HepG2 (cell line): ENCODE measurements around the gene ACAT2. TPM values are rescaled to one million over a fixed set of nuclear protein-coding genes. Genes with fewer than 3 reads are reported as not detected.

Source experiments
- ARNT2 ChIP-seq: sonication (generic); formaldehyde crosslinking; IDR thresholded peaks from 2 replicates; pipeline ENCODE4 v1.8.0; 2022; ENCODE audit warnings: mild to moderate bottlenecking, low read depth, missing genetic modification reagents, moderate library complexity
- CEBPZ ChIP-seq: IDR thresholded peaks from 2 replicates; pipeline ENCODE4 v1.6.1; 2012; ENCODE audit warnings: low read length, improper control_type of control experiment
- CENPT ChIP-seq: sonication (generic); formaldehyde crosslinking; IDR thresholded peaks from 2 replicates; pipeline ENCODE4 v1.8.0; 2022; ENCODE audit warnings: low read depth, mild to moderate bottlenecking, moderate library complexity, missing genetic modification reagents
- GATAD2A ChIP-seq: IDR thresholded peaks from 2 replicates; pipeline ENCODE4 v1.6.1; 2016
- HDAC1 ChIP-seq: sonication (generic); formaldehyde crosslinking; IDR thresholded peaks from 2 replicates; pipeline ENCODE4 v1.5.1; 2020; ENCODE audit warnings: mild to moderate bottlenecking, missing genetic modification reagents
- HNF4A ChIP-seq: sonication (generic); formaldehyde crosslinking; IDR thresholded peaks from 2 replicates; pipeline ENCODE4 v1.4.0; 2020; ENCODE audit warnings: missing genetic modification reagents
- HNRNPLL ChIP-seq: fragments of 200-400 bp; formaldehyde crosslinking; IDR thresholded peaks from 2 replicates; pipeline ENCODE4 v1.6.1; 2017; ENCODE audit warnings: mild to moderate bottlenecking, low read depth, low read length; ENCODE audit not compliant: poor library complexity, severe bottlenecking
- IKZF4 ChIP-seq: sonication (generic); formaldehyde crosslinking; IDR thresholded peaks from 2 replicates; pipeline ENCODE4 v1.5.1; 2020; ENCODE audit warnings: borderline replicate concordance, mild to moderate bottlenecking, low read depth, missing genetic modification reagents; ENCODE audit errors: not compliant biosample characterization
- JUND ChIP-seq: sonication (generic); formaldehyde crosslinking; IDR thresholded peaks from 2 replicates; pipeline ENCODE4 v1.8.0; 2022; ENCODE audit warnings: mild to moderate bottlenecking, missing genetic modification reagents
- NFKB2 ChIP-seq: sonication (generic); formaldehyde crosslinking; IDR thresholded peaks from 2 replicates; pipeline ENCODE4 v1.4.0; 2020; ENCODE audit warnings: missing genetic modification reagents, borderline replicate concordance
- NR1H2 ChIP-seq: sonication (generic); formaldehyde crosslinking; IDR thresholded peaks from 2 replicates; pipeline ENCODE4 v1.8.1; 2022; ENCODE audit warnings: low read depth, missing genetic modification reagents, borderline replicate concordance
- RFXAP ChIP-seq: sonication (generic); formaldehyde crosslinking; IDR thresholded peaks from 2 replicates; pipeline ENCODE4 v1.4.0; 2020; ENCODE audit warnings: missing genetic modification reagents, borderline replicate concordance
- STAG1 ChIP-seq: sonication (generic); formaldehyde crosslinking; IDR thresholded peaks from 2 replicates; pipeline ENCODE4 v1.4.0; 2020; ENCODE audit warnings: missing genetic modification reagents
- ZBTB3 ChIP-seq: sonication (generic); formaldehyde crosslinking; IDR thresholded peaks from 2 replicates; pipeline ENCODE4 v1.4.0; 2020; ENCODE audit warnings: low read depth, mild to moderate bottlenecking, moderate library complexity, missing genetic modification reagents, borderline replicate concordance
- ZBTB37 ChIP-seq: sonication (generic); formaldehyde crosslinking; IDR thresholded peaks from 2 replicates; pipeline ENCODE4 v1.4.0; 2020; ENCODE audit warnings: mild to moderate bottlenecking, missing genetic modification reagents
- ZBTB43 ChIP-seq: sonication (generic); formaldehyde crosslinking; conservative IDR thresholded peaks from 2 replicates; pipeline ENCODE4 v1.4.0; 2020; ENCODE audit warnings: missing genetic modification reagents
- ZKSCAN8 ChIP-seq: IDR thresholded peaks from 2 replicates; pipeline ENCODE4 v1.6.1; 2016; ENCODE audit warnings: borderline replicate concordance, missing genetic modification reagents, missing compliant biosample characterization
- ZNF256 ChIP-seq: sonication (generic); formaldehyde crosslinking; conservative IDR thresholded peaks from 2 replicates; pipeline ENCODE4 v1.4.0; 2020; ENCODE audit warnings: missing genetic modification reagents
- ZNF749 ChIP-seq: sonication (generic); formaldehyde crosslinking; IDR thresholded peaks from 2 replicates; pipeline ENCODE4 v1.8.0; 2022; ENCODE audit warnings: mild to moderate bottlenecking, missing genetic modification reagents, moderate library complexity, borderline replicate concordance
- ZSCAN25 ChIP-seq: sonication (generic); formaldehyde crosslinking; IDR thresholded peaks from 2 replicates; pipeline ENCODE4 v1.8.0; 2022; ENCODE audit warnings: mild to moderate bottlenecking, missing genetic modification reagents
- ZZZ3 ChIP-seq: sonication (generic); formaldehyde crosslinking; IDR thresholded peaks from 2 replicates; pipeline ENCODE4 v1.4.0; 2020; ENCODE audit warnings: missing genetic modification reagents, mild to moderate bottlenecking, borderline replicate concordance
- polyA plus RNA-seq, 8 experiments: library from polyadenylated mRNA; depleted of rRNA in 3 of 8; stranded (reverse) in 7 of 8; unstranded in 1 of 8; fragments of >200 nt; fragmentation: Illumina TruSeq in 4 of 8; extraction: Trizol in 4 of 8; gene quantifications; 2 replicates each; pipeline versions ENCODE4 v1.2.1 to v1.2.3, GENCODE V29; 2011 to 2016; ENCODE audit warnings: low read depth in 4 of 8, missing spikeins in 1 of 8, mixed read lengths in 1 of 8; ENCODE audit not compliant: insufficient read depth in 1 of 8
- total RNA-seq, 5 experiments: library from RNA; depleted of rRNA; stranded (reverse); fragments of >200 nt; fragmentation: Illumina TruSeq; extraction: Trizol; gene quantifications; 2 replicates each; pipeline ENCODE4 v1.2.3, GENCODE V29; 2016; ENCODE audit warnings: low read depth in 1 of 5

Gene ACAT2
- total and polyA plus RNA-seq, 2 of the 13 experiments (the other 11 are each of a cell fraction or from before 2014, with no cell fraction given), result 121 to 534 TPM

GRCh38 chr6:159789377-159790148 is 27.7 kb downstream of the ACAT2 start, which contains the start of gene TCP1 (continued):
- TF ChIP-seq ZKSCAN8 (CRISPR knock-in tag), result 0 out of 2 replicates have a peak, but pooled peaks have one; percentile 9
- TF ChIP-seq HNRNPLL, result no peak
- TF ChIP-seq ZSCAN25 (CRISPR knock-in tag), result no peak
- TF ChIP-seq NFKB2 (CRISPR knock-in tag), result peak; percentile 90; the same call in 1 of the 2 replicates
- no peak; the same call in 1 of the 2 replicates for TF ChIP-seq ZNF256 (CRISPR knock-in tag)
- TF ChIP-seq JUND (CRISPR knock-in tag), result no peak
- TF ChIP-seq ZZZ3 (CRISPR knock-in tag), result no peak; the same call in 1 of the 2 replicates
- TF ChIP-seq HDAC1 (CRISPR knock-in tag), result peak; percentile 77
- no peak for TF ChIP-seq CENPT (CRISPR knock-in tag)
- peak; percentile 21 for TF ChIP-seq HNF4A
- no peak; the same call in 1 of the 2 replicates for TF ChIP-seq ZBTB3 (CRISPR knock-in tag)
- peak; percentile 64 for TF ChIP-seq IKZF4 (CRISPR knock-in tag)
- no peak for TF ChIP-seq RFXAP (CRISPR knock-in tag)
- TF ChIP-seq ARNT2 (CRISPR knock-in tag), result peak; percentile 68; the same call in 1 of the 2 replicates
- no peak; the same call in 1 of the 2 replicates for TF ChIP-seq NR1H2
- no peak for TF ChIP-seq ZBTB37 (CRISPR knock-in tag)
- no peak for TF ChIP-seq CEBPZ
- TF ChIP-seq ZNF749 (CRISPR knock-in tag), result peak; percentile 64; the same call in 1 of the 2 replicates
- TF ChIP-seq GATAD2A, result peak; percentile 53
- TF ChIP-seq ZBTB43 (CRISPR knock-in tag), result no peak
- TF ChIP-seq STAG1 (CRISPR knock-in tag), result no peak
